ENCODE measurements around the gene STOX2.

The STOX2 gene

GRCh38 chr4:184067931-184068554 is 162.9 kb downstream of the STOX2 start:
- TF ChIP-seq REST (IDR thresholded peaks at IDR 0.05; ENCODE audit: low read depth), result no peak
- TF ChIP-seq FOXM1 (IDR thresholded peaks at IDR 0.05; ENCODE audit: borderline replicate concordance, low read depth), result no peak
- TF ChIP-seq NFIC (IDR thresholded peaks at IDR 0.05), result no peak
- TF ChIP-seq CREB1 (IDR thresholded peaks at IDR 0.05; ENCODE audit: low read depth), result no peak
- TF ChIP-seq TEAD4 (IDR thresholded peaks at IDR 0.05), result no peak
- no peak for TF ChIP-seq EGR1 (IDR thresholded peaks at IDR 0.05)
- no peak for TF ChIP-seq RAD21 (IDR thresholded peaks at IDR 0.05; ENCODE audit: low read depth)
- TF ChIP-seq EP300 (IDR thresholded peaks at IDR 0.05; ENCODE audit: borderline replicate concordance), result no peak
- no peak for TF ChIP-seq CEBPB (IDR thresholded peaks at IDR 0.05)
- no peak for TF ChIP-seq TCF12 (IDR thresholded peaks at IDR 0.05; ENCODE audit: low read depth)
- TF ChIP-seq USF1 (IDR thresholded peaks at IDR 0.05), result no peak
- no peak for TF ChIP-seq ZBTB7A (IDR thresholded peaks at IDR 0.05; ENCODE audit: low read depth)
- TF ChIP-seq TAF1 (IDR thresholded peaks at IDR 0.05; ENCODE audit: low read depth), result no peak
- TF ChIP-seq YY1 (IDR thresholded peaks at IDR 0.05; ENCODE audit: low read depth), result no peak

Measured in Ishikawa (cell line).